Dedifferentiated amniotic fluid mesenchymal stem cell (primary cell): ENCODE results near the gene MICAL3.
"Not testable (repeated sequence)": the region's sequence is repeated elsewhere in the genome, so short reads cannot be mapped to it uniquely, and the experiment has no call there.

Experiments
- DNase-seq: peaks from one replicate; pipeline ENCODE4 v3.0.0-alpha.2; 2016; ENCODE audit errors: extremely low spot score

MICAL3 gene

GRCh38 chr22:18024276-18024939, at the start of gene MICAL3:
Gene MICAL3 (minus strand): TSS chr22:18024561. CDS start chr22:17906812, 117,749 bp downstream.
- peak; percentile 39 for DNase-seq

GRCh38 chr22:18073927-18074326, 49.6 kb upstream of the MICAL3 start:
- not testable (repeated sequence) for DNase-seq

DNA sequence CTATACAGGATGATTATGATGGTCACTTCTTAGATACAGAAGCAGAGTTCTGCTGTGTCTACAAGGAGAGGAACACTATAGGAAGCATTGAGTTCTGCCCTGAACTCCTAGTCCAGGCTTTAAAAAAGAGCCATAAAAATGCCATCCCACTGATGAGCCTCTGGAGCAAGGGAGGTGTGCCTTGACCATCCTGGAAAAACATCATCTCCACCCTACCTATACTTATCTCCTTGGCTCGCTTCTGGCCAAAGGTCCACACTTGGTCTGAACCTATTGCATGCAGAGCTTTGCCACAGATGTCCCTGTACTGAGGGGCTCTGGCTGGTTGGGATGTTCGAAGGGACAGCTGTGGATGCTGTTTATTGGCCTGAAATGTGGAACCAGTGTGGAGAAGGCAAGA, 49.1 kb upstream of the MICAL3 start:
- no peak for DNase-seq

GRCh38 chr22:18071968-18072310, 47.6 kb upstream of the MICAL3 start:
- no peak for DNase-seq

GRCh38 chr22:18071307-18071967, 47.1 kb upstream of the MICAL3 start:
- DNase-seq: not testable (repeated sequence)

- DNase-seq: no peak
Measured at GRCh38 chr22:18070556-18071306, 46.4 kb upstream of the MICAL3 start.

- DNase-seq: no peak
Measured at GRCh38 chr22:18070041-18070440, 45.7 kb upstream of the MICAL3 start.

DNA sequence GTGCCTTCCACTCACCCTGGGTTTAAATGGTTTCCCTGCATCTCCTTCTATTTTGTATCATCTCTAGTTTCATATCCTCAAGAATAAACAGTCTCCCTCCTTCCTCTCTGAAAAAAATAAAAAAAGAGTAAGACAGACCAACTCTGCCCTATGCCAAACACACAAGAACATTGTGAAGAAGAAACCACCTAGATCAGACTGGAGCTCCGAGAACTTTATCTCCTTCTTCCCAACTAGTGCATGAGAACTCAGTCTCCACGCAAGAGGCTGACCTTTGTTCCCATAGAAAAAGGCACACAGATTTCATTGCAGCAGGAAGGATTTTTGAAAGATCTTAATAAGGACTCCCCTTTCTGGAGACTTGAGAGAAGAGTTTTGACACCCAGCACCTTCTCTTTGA, 44.7 kb upstream of the MICAL3 start:
- DNase-seq: no peak

DNA sequence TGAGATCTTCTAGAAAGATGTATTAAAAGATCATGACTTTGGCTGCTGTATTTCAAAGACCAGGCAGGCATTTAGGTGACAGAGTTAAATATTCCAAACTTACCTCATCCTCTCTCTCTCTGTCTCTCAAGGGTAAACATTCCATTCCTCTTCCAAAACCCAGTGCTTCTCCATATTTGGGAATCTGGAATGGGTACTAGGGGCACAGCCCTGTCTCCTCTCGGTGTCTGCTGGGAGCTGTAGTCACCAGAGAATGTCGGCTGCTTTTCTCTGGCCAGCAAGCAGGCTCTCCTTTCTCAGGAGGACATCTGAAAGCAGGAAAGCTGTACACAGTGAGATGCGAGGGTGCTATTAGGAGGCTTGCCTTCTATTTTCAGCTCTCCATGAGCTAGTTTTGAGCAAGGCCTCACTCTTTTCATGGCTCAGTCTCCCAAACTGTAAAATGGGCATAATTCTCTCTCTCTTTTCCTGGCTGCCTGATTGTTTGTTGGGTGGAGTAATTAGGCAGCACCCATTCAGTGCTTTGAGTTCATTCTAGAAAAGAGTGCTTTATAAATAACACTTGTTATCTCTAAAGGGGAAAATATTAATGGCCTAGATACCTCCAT, 44.1 kb upstream of the MICAL3 start:
- peak; percentile 38 for DNase-seq

- DNase-seq: no peak
Measured at GRCh38 chr22:18067548-18068341, 43.4 kb upstream of the MICAL3 start.

DNA sequence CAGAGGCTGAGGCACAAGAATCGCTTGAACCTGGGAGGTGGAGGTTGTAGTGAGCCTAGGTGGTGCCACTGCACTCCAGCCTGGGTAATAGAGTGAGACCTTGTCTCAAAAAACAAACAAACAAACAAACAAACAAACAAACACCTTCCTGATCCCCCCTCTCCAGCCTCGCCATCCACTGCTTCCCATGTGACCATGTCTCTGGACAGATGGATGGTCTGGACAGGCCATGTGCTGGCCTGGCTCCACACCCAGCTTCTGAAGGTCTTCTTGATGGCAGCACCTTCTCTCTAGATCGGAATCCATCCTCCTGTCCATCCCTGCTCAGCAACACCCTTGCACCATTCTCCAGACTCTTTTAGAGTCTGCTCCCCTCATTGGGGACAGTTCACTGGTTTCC, 42.8 kb upstream of the MICAL3 start:
- no peak for DNase-seq

- DNase-seq: no peak
Measured at GRCh38 chr22:18066181-18066859, 42.0 kb upstream of the MICAL3 start.

DNA sequence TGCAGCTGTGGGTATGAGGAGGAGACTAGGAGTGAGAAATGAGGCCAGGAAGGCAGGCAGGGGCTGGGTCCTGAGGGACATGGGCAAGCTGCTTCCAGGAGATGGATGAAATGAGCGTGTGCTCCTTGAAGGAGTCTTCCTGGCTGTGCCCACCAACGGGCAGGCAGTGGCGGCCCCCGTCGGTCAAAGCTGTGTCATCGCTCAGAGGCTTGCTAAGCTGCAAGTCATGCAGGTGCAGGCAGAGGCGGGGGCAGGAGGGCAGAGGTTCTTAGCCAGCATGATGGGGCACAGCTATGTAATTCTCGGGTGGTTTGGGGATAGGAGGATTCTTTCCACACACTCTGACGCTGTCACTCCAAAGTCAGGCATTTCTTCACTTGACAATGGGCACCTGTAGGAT, 40.9 kb upstream of the MICAL3 start:
- no peak for DNase-seq

- no peak for DNase-seq
Measured at GRCh38 chr22:18064636-18065035, 40.3 kb upstream of the MICAL3 start.

DNA sequence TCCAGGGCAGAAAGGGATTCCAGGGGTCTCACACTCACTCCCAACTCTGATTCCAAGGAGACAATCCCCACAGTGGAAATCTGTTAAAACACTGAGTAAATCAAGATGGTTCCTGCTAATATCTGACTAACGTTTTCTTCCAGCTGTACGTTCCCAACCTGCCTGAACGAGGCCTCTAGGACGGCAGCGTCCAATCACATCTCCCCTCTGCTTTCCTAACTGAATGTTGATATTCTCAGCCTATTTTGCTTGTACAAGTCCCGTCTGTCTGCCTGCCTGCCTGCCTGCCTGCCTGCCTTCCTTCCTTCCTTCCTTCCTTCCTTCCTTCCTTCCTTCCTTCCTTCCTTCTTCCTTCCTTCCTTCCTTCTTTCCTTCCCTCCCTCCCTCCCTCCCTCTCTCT, 39.4 kb upstream of the MICAL3 start:
- not testable (repeated sequence) for DNase-seq

- no peak for DNase-seq
Measured at GRCh38 chr22:18063306-18063705, 38.9 kb upstream of the MICAL3 start.

DNA sequence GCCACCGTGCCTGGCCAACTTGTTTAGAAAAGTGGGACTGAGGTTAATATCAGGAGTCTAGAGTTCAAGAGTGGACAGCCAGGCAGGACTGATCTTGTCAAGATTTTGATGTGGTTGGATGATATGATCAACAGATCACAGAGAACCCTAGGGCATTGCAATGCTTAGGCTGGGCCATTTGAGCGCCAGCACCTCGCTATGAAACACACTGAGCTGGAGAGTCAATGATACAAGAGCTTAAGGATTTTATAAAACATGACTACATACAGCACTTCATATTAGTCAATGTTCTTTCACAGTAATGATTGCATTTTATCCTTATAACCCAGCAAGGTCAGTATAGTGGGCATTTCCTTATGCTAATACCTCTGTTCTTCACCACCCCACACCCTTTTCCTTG, 38.1 kb upstream of the MICAL3 start:
- no peak for DNase-seq

DNA sequence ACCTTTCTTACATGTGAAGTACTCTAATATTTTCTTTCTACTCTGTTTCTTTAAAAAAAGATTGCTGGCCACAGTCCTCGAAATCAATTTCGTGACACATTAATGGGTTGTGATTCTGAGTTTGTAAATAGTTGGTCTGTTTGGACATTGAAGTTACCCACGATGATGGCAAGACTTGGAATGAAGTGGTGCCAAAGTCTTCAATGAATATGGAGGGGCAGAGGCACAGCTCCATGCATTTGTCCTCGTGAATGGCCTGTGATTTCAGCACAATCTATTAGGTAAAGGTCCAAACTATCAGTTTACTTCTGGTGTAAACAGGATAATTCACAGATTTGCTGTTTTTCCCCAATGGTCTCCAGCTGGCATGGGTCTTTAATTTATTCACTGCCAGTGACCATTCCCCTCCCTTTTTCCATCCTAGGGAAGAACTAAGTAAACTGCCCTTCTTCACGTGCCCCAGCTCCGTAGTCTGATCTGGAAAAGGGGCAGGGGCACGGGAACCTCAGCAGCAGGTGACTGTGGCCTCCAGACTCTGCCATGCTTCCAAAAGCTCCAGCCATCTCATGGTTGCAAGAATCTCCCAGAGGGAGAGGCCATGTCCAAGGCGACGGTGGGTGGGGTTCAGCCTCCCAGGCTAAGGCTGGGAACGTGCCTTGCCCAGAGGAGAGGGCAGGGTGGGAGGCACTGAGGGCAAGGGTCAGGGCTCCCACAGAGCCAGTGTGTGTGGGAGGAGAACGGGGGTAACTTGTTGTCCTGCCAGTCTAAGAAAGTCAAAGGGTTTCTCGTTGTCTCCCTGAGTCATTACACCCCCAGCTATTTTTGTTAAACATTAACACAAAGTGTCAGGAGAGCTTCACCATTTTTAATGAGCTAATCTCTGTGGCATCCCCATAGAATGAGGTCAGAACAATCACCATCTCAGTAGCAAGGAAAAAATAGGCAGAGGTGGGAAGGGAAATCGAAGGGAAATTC, 36.6 kb upstream of the MICAL3 start:
- DNase-seq: peak; percentile 44

GRCh38 chr22:18059991-18060390, 35.6 kb upstream of the MICAL3 start:
- DNase-seq: no peak

DNA sequence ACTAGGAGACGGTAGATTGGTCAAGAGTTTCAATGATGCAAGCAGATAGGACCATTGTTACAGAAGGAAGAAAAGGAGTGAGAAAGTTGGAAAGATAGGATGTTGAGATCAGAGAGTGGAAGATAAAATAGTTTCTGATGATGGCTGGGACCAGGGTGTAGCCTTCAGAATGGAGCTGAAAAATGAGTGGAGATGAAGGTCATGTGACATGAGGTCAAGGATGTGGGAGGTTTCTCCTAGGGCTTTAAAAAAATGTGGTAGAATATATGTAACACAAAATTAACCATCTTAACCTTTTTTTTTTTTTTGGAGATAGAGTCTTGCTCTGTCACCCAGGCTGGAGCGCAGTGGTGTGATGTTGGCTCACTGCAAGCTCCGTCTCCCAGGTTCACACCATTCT, 35.1 kb upstream of the MICAL3 start:
- DNase-seq: no peak
